HepG2 (cell line): ENCODE data around the gene PFKP.

Source experiments
- DMAP1 ChIP-seq: IDR thresholded peaks from 2 replicates; pipeline ENCODE4 v1.6.1; 2016
- KDM5A ChIP-seq: fragments of 200-600 bp; sonication (generic); IDR thresholded peaks from 2 replicates; pipeline ENCODE4 v1.7.0; 2018; ENCODE audit warnings: antibody characterized with exemption, mild to moderate bottlenecking, low read length, borderline replicate concordance
- MAZ ChIP-seq, 2 experiments: sonication (generic) in 1 of 2; formaldehyde crosslinking in 1 of 2; IDR thresholded peaks; 2 replicates each; pipeline versions ENCODE4 v1.5.0 to v1.6.1; 2012 to 2020; ENCODE audit warnings: low read depth in 2 of 2, mild to moderate bottlenecking in 2 of 2, borderline replicate concordance in 1 of 2, improper control_type of control experiment in 1 of 2, low read length in 1 of 2, missing genetic modification reagents in 1 of 2, moderate library complexity in 1 of 2
- REST ChIP-seq, 2 experiments: IDR thresholded peaks; 2 replicates each; pipeline ENCODE4 v1.6.1; 2011 to 2012; ENCODE audit warnings: low read length in 2 of 2, borderline replicate concordance in 1 of 2, low read depth in 1 of 2, mild to moderate bottlenecking in 1 of 2, moderate library complexity in 1 of 2
- ZNF549 ChIP-seq: sonication (generic); formaldehyde crosslinking; IDR thresholded peaks from 2 replicates; pipeline ENCODE4 v1.5.0; 2020; ENCODE audit warnings: missing genetic modification reagents
- ZNF776 ChIP-seq: sonication (generic); formaldehyde crosslinking; IDR thresholded peaks from 2 replicates; pipeline ENCODE4 v1.4.0; 2020; ENCODE audit warnings: mild to moderate bottlenecking, missing genetic modification reagents

GRCh38 chr10:3136336-3136735, 69.0 kb downstream of the PFKP start:
- no peak for TF ChIP-seq ZNF776 (CRISPR knock-in tag)
- no peak for TF ChIP-seq ZNF549
- TF ChIP-seq DMAP1, result no peak
- no peak for TF ChIP-seq MAZ (IDR thresholded peaks at IDR 0.05; ENCODE audit: borderline replicate concordance, low read depth, low read length)
- no peak for TF ChIP-seq MAZ (CRISPR knock-in tag; IDR thresholded peaks at IDR 0.05; ENCODE audit: low read depth)
- no peak for TF ChIP-seq KDM5A
- TF ChIP-seq REST (IDR thresholded peaks at IDR 0.05; ENCODE audit: borderline replicate concordance in 1 of 2, low read depth in 1 of 2, low read length in 2 of 2), result no peak
